GM23248 (cell line): ENCODE data around the gene MAGI1. TPM values are rescaled to one million over a fixed set of nuclear protein-coding genes. Genes with fewer than 3 reads are reported as not detected.

Source experiments
- DNase-seq: peaks from one replicate; pipeline ENCODE4 v3.0.0-alpha.2; 2015
- H2AFZ ChIP-seq: fragments of 200-600 bp; sonication (generic); 2 replicates; pipeline ENCODE4 v1.6.1; 2016; ENCODE audit warnings: antibody characterized with exemption
- H3F3A ChIP-seq: fragments of 200-600 bp; sonication (generic); 2 replicates; pipeline ENCODE4 v1.6.1; 2016; ENCODE audit warnings: mild to moderate bottlenecking, antibody characterized with exemption, mixed run types; ENCODE audit not compliant: insufficient read depth
- H3K27ac ChIP-seq: fragments of 200-600 bp; sonication (generic); 2 replicates; pipeline ENCODE4 v1.5.1; 2016; ENCODE audit warnings: mild to moderate bottlenecking
- H3K27me3 ChIP-seq: fragments of 200-600 bp; sonication (generic); replicated peaks from 2 replicates; pipeline ENCODE4 v1.6.1; 2016; ENCODE audit warnings: mild to moderate bottlenecking; ENCODE audit not compliant: insufficient read depth
- H3K36me3 ChIP-seq: fragments of 200-600 bp; sonication (generic); 2 replicates; pipeline ENCODE4 v1.6.1; 2016; ENCODE audit warnings: low read depth, mild to moderate bottlenecking
- H3K4me1 ChIP-seq: fragments of 200-600 bp; sonication (generic); 2 replicates; pipeline ENCODE4 v1.6.1; 2016; ENCODE audit warnings: mild to moderate bottlenecking; ENCODE audit not compliant: insufficient read depth
- H3K4me2 ChIP-seq: fragments of 200-600 bp; sonication (generic); one replicate; pipeline ENCODE4 v1.6.1; 2016; ENCODE audit warnings: mild to moderate bottlenecking; ENCODE audit not compliant: unreplicated experiment
- H3K4me3 ChIP-seq: fragments of 200-600 bp; sonication (generic); 2 replicates; pipeline ENCODE4 v1.5.1; 2016; ENCODE audit warnings: mild to moderate bottlenecking
- H3K79me2 ChIP-seq: fragments of 200-600 bp; sonication (generic); 2 replicates; pipeline ENCODE4 v1.6.1; 2016; ENCODE audit warnings: mild to moderate bottlenecking; ENCODE audit not compliant: insufficient read depth
- H3K9ac ChIP-seq: fragments of 200-600 bp; sonication (generic); 2 replicates; pipeline ENCODE4 v1.6.1; 2016; ENCODE audit warnings: mild to moderate bottlenecking
- H3K9me2 ChIP-seq: fragments of 200-600 bp; sonication (generic); 2 replicates; pipeline ENCODE4 v1.6.1; 2016; ENCODE audit warnings: mixed run types, mild to moderate bottlenecking, moderate library complexity; ENCODE audit not compliant: insufficient read depth
- H3K9me3 ChIP-seq: fragments of 200-600 bp; sonication (generic); one replicate; pipeline ENCODE4 v1.6.1; 2017; ENCODE audit warnings: low read depth
- H4K20me1 ChIP-seq: fragments of 200-600 bp; sonication (generic); 2 replicates; pipeline ENCODE4 v1.6.0; 2016; ENCODE audit not compliant: insufficient read depth
- EZH2 ChIP-seq: fragments of 200-600 bp; sonication (generic); IDR thresholded peaks from 2 replicates; pipeline ENCODE4 v1.6.1; 2018; ENCODE audit warnings: antibody characterized with exemption, mild to moderate bottlenecking; ENCODE audit not compliant: insufficient read depth, poor library complexity, severe bottlenecking
- EZH2phosphoT487 ChIP-seq: fragments of 200-600 bp; sonication (generic); IDR thresholded peaks from 2 replicates; pipeline ENCODE4 v1.6.1; 2018; ENCODE audit warnings: antibody characterized with exemption, moderate library complexity, mild to moderate bottlenecking, low read depth; ENCODE audit not compliant: insufficient read depth
- WGBS, 2 experiments: methylation state at CpG; one replicate each; pipeline ENCODE4 v1.1.6; 2015 to 2017; ENCODE audit warnings: low lambda C conversion rate in 2 of 2, low coverage in 1 of 2; ENCODE audit errors: missing lambda C conversion rate in 2 of 2; 5-methylcytosine and 5-hydroxymethylcytosine counted together
- in situ Hi-C: fragments of 300-500 bp; cut with MboI; formaldehyde crosslinking; loops from 2 replicates; pipeline ENCODE4 v1.15.0; 2020
- polyA plus RNA-seq: library from polyadenylated mRNA; unstranded; fragments of >200 nt; fragmentation: Nextera tagmentation; extraction: Ambion mirVana; gene quantifications from 2 replicates; pipeline ENCODE4 v1.2.1, GENCODE V29; 2016
- total RNA-seq: library from RNA; depleted of rRNA; stranded (reverse); fragments of >200 nt; shearing (Covaris generic); gene quantifications from 2 replicates; pipeline ENCODE4 v1.2.3, GENCODE V29; 2014

Gene MAGI1
- total and polyA plus RNA-seq, 2 experiments from 2014 or later: 7.3 to 13.8 TPM

DNA sequence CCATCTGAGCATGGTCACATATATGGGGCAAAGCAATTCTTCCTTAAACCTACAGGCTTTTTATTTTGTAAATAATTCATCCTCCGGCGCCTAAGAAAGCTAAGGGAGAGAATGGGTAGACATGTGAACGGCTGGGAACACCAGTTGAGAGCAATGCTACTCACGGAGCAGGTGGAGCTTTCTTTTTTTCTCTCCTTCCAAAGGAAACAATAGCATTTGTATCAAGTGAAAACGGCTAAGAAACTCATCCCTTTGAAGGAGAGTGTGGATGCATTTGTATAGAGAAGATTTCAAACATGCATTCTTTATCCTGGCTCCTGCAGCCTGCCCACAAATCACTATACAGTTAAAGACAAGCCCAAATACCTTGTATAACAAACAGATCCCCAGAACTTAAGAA, 637.8 kb downstream of the MAGI1 start:
- H3K4me3 ChIP-seq: no peak overlapping the region
- H4K20me1 ChIP-seq: no peaks in the 10 kb centered on the region
- in situ Hi-C loops: no loop called here
- WGBS, 2 experiments: 80 to 81% methylated on average over 5 of the region's 5 CpGs
- H3K27ac ChIP-seq: no peak overlapping the region
- no peaks in the 10 kb centered on the region for H3K36me3 ChIP-seq
- H2AFZ ChIP-seq: no peak overlapping the region
- no peak overlapping the region for H3K4me2 ChIP-seq
- TF ChIP-seq EZH2phosphoT487: no peak
- TF ChIP-seq EZH2: no peak
- H3F3A ChIP-seq: peaks cover 19% of the 10 kb centered on the region
- H3K4me1 ChIP-seq: peaks cover 17% of the 10 kb centered on the region
- no peak for DNase-seq
- no peaks in the 10 kb centered on the region for H3K27me3 ChIP-seq
- H3K79me2 ChIP-seq: no peaks in the 10 kb centered on the region
- no peak overlapping the region for H3K9ac ChIP-seq
- H3K9me2 ChIP-seq: no peaks in the 10 kb centered on the region
- H3K9me3 ChIP-seq: no peaks in the 10 kb centered on the region

DNA sequence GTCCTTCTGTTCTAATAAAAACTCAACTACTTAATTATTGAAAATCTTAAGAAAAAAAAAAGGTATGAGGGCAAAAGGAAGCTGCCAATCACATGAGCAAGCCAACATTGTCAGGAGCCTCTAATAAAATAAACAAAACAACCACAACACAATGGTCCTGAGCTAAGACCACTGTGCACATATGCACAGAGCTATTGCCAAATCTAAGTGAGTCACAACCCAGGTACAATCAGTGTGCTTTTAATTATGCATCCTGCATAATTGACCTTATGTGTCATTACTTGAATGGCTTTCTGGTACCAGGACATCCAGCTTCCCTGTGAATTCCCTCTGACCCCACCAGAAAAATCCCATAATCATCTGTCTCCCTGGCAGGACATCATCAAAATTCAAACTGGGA, 639.8 kb downstream of the MAGI1 start:
- Histone ChIP-seq H3K9ac (no peak overlapping the region), H3K4me2 (no peak overlapping the region), H3K27ac (no peak overlapping the region), H3K4me3 (no peak overlapping the region), H3K79me2 (no peaks in the 10 kb centered on the region), H3K9me2 (no peaks in the 10 kb centered on the region), H2AFZ (no peak overlapping the region), H4K20me1 (no peaks in the 10 kb centered on the region), H3K9me3 (no peaks in the 10 kb centered on the region), H3K27me3 (no peaks in the 10 kb centered on the region), H3K36me3 (no peaks in the 10 kb centered on the region), H3F3A (peaks cover 19% of the 10 kb centered on the region), H3K4me1 (peaks cover 23% of the 10 kb centered on the region)
- TF ChIP-seq EZH2 (no peak), EZH2phosphoT487 (no peak)
- no peak for DNase-seq
- in situ Hi-C loops: no loop called here

DNA sequence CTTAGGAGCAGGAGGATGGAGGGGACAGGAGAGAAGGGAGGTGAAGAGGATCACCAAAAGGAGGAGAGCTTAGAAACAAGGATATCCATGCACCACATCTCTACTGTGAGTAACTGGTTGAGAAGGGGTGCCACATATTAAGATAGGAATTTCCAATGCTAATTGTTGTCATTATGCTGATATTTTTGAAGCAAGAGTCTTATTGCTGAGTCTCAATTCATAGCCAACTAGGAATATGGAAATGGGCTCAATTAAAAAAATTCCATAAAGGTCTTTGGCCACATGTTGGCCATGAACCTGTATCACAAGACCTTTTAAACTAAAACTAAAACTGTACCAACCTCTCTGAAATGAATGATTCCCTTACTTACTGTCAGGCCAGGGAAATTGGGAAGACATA, 642.6 kb downstream of the MAGI1 start:
- H2AFZ ChIP-seq: no peak overlapping the region
- peaks cover 13% of the 10 kb centered on the region for H3K4me1 ChIP-seq
- in situ Hi-C loops: no loop called here
- no peak overlapping the region for H3K9ac ChIP-seq
- H3K9me3 ChIP-seq: no peaks in the 10 kb centered on the region
- H4K20me1 ChIP-seq: no peaks in the 10 kb centered on the region
- no peaks in the 10 kb centered on the region for H3K36me3 ChIP-seq
- TF ChIP-seq EZH2 (no peak), EZH2phosphoT487 (no peak)
- no peak for DNase-seq
- no peak overlapping the region for H3K27ac ChIP-seq
- no peak overlapping the region for H3K4me3 ChIP-seq
- H3K79me2 ChIP-seq: no peaks in the 10 kb centered on the region
- no peaks in the 10 kb centered on the region for H3K27me3 ChIP-seq
- no peaks in the 10 kb centered on the region for H3F3A ChIP-seq
- H3K9me2 ChIP-seq: no peaks in the 10 kb centered on the region
- no peak overlapping the region for H3K4me2 ChIP-seq

- no peaks in the 10 kb centered on the region for H3K79me2 ChIP-seq
- H3F3A ChIP-seq: no peaks in the 10 kb centered on the region
- peaks cover 9% of the 10 kb centered on the region; the same call in 1 of the 2 replicates for H3K4me1 ChIP-seq
- no peak for TF ChIP-seq EZH2
- TF ChIP-seq EZH2phosphoT487: no peak
- H4K20me1 ChIP-seq: no peaks in the 10 kb centered on the region
- H2AFZ ChIP-seq: no peak overlapping the region
- H3K4me2 ChIP-seq: no peak overlapping the region
- no peaks in the 10 kb centered on the region for H3K9me2 ChIP-seq
- in situ Hi-C loops: no loop called here
- no peaks in the 10 kb centered on the region for H3K36me3 ChIP-seq
- no peak overlapping the region for H3K4me3 ChIP-seq
- no peaks in the 10 kb centered on the region for H3K27me3 ChIP-seq
- no peak overlapping the region for H3K9ac ChIP-seq
- 87 to 92% methylated on average over 5 of the region's 5 CpGs for WGBS, 2 experiments
- no peak for DNase-seq
- H3K27ac ChIP-seq: no peak overlapping the region
- no peaks in the 10 kb centered on the region for H3K9me3 ChIP-seq
Observed at GRCh38 chr3:65391068-65391467, 647.6 kb downstream of the MAGI1 start.

- Histone ChIP-seq H3K4me2 (no peak overlapping the region), H3K79me2 (no peaks in the 10 kb centered on the region), H3K9me3 (no peaks in the 10 kb centered on the region), H3F3A (no peaks in the 10 kb centered on the region), H3K27me3 (no peaks in the 10 kb centered on the region), H3K27ac (no peak overlapping the region), H3K4me1 (no peaks in the 10 kb centered on the region), H3K9ac (no peak overlapping the region), H3K9me2 (no peaks in the 10 kb centered on the region), H3K36me3 (peaks cover 16% of the 10 kb centered on the region; the same call in 1 of the 2 replicates), H3K4me3 (no peak overlapping the region), H4K20me1 (no peaks in the 10 kb centered on the region), H2AFZ (no peak overlapping the region)
- DNase-seq: no peak
- TF ChIP-seq EZH2 (no peak), EZH2phosphoT487 (no peak)
- in situ Hi-C loops: no loop called here
- 58 to 65% methylated on average over 4 of the region's 4 CpGs for WGBS, 2 experiments
Observed at GRCh38 chr3:65385805-65386204, 652.9 kb downstream of the MAGI1 start.
